ENCODE results near the gene MYO3B. TPM values are rescaled to one million over a fixed set of nuclear protein-coding genes. Genes with fewer than 3 reads are reported as not detected.

The MYO3B gene
- total RNA-seq, 1 experiment from 2014 or later = 0.50 TPM

DNA sequence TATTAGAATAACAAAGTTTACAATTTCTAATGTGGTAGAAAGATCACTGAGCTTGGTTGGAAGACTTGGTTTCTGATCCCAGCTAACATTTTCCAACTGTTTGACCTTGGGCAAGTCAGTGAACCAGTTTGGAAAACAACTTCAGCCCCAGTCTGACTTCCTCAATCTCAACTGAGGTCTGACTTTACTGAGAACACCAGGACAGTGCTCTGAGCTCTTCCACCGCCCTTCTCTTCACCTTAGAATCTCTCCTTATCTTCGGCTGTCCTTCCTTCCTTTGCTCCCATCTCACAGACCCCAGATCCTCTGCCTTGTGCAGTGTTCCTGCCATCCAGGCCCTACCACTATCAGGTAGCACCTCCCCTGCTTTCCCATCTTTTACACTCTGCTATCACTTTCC, 343.4 kb downstream of the MYO3B start:
- H3K27ac Mint-ChIP-seq = no peak overlapping the region
- no peak for ATAC-seq
- CTCF ChIA-PET = interaction anchor here (0.6 to 1.0 kb wide), 2 partner anchors 11 to 113 kb away, joined by 3 read pairs; no protein-coding TSS in a partner anchor
- peaks cover 3% of the 10 kb centered on the region for H3K27me3 Mint-ChIP-seq (ENCODE audit: low read depth)
- peaks cover 6% of the 10 kb centered on the region; the same call in 1 of the 2 replicates for H3K4me1 Mint-ChIP-seq
- POLR2A ChIA-PET = no interaction called here
- no peak overlapping the region for H3K4me3 Mint-ChIP-seq
- no peaks in the 10 kb centered on the region for H3K36me3 Mint-ChIP-seq
- TF ChIP-seq NFATC4 (CRISPR knock-in tag; IDR thresholded peaks at IDR 0.05) (no peak), ELF4 (CRISPR knock-in tag; IDR thresholded peaks at IDR 0.05; ENCODE audit: low read depth) (no peak), TEAD4 (CRISPR knock-in tag; IDR thresholded peaks at IDR 0.05) (no peak), ETV6 (CRISPR knock-in tag; IDR thresholded peaks at IDR 0.05) (no peak), NFYB (CRISPR knock-in tag; conservative IDR thresholded peaks at IDR 0.05; ENCODE audit: low read depth) (no peak), HMGA2 (CRISPR knock-in tag; IDR thresholded peaks at IDR 0.05) (no peak)
- TF ChIP-seq, protein P1, sequence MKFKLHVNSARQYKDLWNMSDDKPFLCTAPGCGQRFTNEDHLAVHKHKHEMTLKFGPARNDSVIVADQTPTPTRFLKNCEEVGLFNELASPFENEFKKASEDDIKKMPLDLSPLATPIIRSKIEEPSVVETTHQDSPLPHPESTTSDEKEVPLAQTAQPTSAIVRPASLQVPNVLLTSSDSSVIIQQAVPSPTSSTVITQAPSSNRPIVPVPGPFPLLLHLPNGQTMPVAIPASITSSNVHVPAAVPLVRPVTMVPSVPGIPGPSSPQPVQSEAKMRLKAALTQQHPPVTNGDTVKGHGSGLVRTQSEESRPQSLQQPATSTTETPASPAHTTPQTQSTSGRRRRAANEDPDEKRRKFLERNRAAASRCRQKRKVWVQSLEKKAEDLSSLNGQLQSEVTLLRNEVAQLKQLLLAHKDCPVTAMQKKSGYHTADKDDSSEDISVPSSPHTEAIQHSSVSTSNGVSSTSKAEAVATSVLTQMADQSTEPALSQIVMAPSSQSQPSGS (CRISPR knock-in tag; IDR thresholded peaks at IDR 0.05; ENCODE audit: borderline replicate concordance, low read depth) = no peak
- H3K9me3 Mint-ChIP-seq = no peaks in the 10 kb centered on the region
- DNase-seq (ENCODE audit: low spot score) = no peak

DNA sequence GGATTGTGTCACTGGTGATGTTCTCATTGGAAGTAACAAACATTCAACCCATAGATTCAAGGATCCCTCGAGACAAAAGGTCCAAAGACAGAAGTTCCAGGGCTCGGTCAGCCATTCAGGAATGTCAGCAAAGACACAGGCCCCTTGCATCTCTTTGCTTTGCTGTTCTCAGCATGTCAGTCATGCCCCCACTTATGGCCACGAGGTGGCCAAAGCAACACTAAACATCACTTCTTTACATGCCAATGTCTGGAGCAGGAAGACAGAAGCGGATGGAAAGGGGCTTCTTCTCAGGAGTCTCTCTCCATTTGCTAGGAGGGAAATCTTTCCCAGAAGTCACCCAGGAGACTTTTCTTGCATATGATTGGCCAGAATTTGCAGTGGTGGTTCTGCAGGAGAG, 345.6 kb downstream of the MYO3B start:
- ChIA-PET CTCF (no interaction called here), POLR2A (no interaction called here)
- Mint-ChIP-seq H3K36me3 (no peaks in the 10 kb centered on the region), H3K27me3 (ENCODE audit: low read depth) (peaks cover 3% of the 10 kb centered on the region; the same call in 1 of the 2 replicates), H3K9me3 (no peaks in the 10 kb centered on the region), H3K27ac (no peak overlapping the region), H3K4me3 (no peak overlapping the region), H3K4me1 (peaks cover 6% of the 10 kb centered on the region; the same call in 1 of the 2 replicates)
- DNase-seq (ENCODE audit: low spot score) (no peak), ATAC-seq (peak; percentile 51)
- TF ChIP-seq CREM (CRISPR knock-in tag; IDR thresholded peaks at IDR 0.05) (no peak), STAT6 (CRISPR knock-in tag; conservative IDR thresholded peaks at IDR 0.05; ENCODE audit: low read depth) (no peak), MLX (CRISPR knock-in tag; IDR thresholded peaks at IDR 0.05) (no peak), ESRRA (CRISPR knock-in tag; IDR thresholded peaks at IDR 0.05; ENCODE audit: borderline replicate concordance) (no peak), NR1H2 (CRISPR knock-in tag; IDR thresholded peaks at IDR 0.05) (no peak), CDX4 (CRISPR knock-in tag; IDR thresholded peaks at IDR 0.05; ENCODE audit: borderline replicate concordance) (no peak), ATF6 (CRISPR knock-in tag; IDR thresholded peaks at IDR 0.05) (no peak), NFYB (CRISPR knock-in tag; conservative IDR thresholded peaks at IDR 0.05; ENCODE audit: low read depth) (no peak)
- TF ChIP-seq, protein P2, sequence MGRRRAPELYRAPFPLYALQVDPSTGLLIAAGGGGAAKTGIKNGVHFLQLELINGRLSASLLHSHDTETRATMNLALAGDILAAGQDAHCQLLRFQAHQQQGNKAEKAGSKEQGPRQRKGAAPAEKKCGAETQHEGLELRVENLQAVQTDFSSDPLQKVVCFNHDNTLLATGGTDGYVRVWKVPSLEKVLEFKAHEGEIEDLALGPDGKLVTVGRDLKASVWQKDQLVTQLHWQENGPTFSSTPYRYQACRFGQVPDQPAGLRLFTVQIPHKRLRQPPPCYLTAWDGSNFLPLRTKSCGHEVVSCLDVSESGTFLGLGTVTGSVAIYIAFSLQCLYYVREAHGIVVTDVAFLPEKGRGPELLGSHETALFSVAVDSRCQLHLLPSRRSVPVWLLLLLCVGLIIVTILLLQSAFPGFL (CRISPR knock-in tag; IDR thresholded peaks at IDR 0.05; ENCODE audit: borderline replicate concordance) = no peak
- TF ChIP-seq, protein P3, sequence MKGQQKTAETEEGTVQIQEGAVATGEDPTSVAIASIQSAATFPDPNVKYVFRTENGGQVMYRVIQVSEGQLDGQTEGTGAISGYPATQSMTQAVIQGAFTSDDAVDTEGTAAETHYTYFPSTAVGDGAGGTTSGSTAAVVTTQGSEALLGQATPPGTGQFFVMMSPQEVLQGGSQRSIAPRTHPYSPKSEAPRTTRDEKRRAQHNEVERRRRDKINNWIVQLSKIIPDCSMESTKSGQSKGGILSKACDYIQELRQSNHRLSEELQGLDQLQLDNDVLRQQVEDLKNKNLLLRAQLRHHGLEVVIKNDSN (CRISPR knock-in tag; IDR thresholded peaks at IDR 0.05) = no peak
- TF ChIP-seq, protein P4, sequence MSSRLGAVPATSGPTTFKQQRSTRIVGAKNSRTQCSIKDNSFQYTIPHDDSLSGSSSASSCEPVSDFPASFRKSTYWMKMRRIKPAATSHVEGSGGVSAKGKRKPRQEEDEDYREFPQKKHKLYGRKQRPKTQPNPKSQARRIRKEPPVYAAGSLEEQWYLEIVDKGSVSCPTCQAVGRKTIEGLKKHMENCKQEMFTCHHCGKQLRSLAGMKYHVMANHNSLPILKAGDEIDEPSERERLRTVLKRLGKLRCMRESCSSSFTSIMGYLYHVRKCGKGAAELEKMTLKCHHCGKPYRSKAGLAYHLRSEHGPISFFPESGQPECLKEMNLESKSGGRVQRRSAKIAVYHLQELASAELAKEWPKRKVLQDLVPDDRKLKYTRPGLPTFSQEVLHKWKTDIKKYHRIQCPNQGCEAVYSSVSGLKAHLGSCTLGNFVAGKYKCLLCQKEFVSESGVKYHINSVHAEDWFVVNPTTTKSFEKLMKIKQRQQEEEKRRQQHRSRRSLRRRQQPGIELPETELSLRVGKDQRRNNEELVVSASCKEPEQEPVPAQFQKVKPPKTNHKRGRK (CRISPR knock-in tag; IDR thresholded peaks at IDR 0.05; ENCODE audit: borderline replicate concordance) = no peak

All from WTC11 (cell line).